TTC549 (cell line): ENCODE data around the gene INTS1.

Experiments
- FAIRE-seq: peaks from 2 replicates; lab custom pipeline; 2012; peaks lifted over from hg19 to GRCh38; lab: Jason Lieb, UNC

The INTS1 gene

DNA sequence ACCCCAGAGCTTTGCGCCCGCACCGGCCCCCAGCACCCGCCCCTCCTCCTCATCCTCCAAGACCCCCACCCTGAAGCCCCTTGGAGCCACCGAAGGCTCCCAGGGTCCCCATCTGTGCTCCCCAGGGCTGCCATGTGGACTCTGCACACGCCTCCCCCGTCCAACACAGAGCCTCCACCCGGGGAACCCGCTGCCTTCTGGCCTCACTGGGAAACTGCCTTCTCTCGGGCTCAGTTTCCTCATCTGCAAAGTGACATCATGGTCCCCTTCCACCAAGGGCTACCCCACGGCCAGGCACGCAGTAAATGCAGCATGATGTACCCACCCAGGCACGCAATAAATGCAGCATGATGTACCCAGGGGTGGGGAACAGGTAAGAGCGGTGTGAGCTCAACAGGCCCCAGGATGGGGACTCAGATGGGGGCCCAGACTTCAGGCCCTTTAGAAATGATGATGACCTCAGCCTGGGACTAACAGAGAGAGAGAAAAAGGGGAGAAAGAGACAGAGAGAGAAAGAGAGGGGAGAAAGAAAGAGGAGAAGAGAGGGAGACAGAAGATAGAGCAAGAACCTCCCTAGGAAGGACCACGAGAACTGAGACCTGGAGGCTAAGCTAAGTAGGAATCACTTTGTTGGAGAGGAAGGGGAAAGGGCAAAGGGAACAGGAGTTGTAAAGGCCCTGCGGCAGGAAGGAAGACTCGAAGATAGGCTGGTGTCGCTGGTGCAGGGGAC, 42.4 kb downstream of the INTS1 start:
- FAIRE-seq = no peak

DNA sequence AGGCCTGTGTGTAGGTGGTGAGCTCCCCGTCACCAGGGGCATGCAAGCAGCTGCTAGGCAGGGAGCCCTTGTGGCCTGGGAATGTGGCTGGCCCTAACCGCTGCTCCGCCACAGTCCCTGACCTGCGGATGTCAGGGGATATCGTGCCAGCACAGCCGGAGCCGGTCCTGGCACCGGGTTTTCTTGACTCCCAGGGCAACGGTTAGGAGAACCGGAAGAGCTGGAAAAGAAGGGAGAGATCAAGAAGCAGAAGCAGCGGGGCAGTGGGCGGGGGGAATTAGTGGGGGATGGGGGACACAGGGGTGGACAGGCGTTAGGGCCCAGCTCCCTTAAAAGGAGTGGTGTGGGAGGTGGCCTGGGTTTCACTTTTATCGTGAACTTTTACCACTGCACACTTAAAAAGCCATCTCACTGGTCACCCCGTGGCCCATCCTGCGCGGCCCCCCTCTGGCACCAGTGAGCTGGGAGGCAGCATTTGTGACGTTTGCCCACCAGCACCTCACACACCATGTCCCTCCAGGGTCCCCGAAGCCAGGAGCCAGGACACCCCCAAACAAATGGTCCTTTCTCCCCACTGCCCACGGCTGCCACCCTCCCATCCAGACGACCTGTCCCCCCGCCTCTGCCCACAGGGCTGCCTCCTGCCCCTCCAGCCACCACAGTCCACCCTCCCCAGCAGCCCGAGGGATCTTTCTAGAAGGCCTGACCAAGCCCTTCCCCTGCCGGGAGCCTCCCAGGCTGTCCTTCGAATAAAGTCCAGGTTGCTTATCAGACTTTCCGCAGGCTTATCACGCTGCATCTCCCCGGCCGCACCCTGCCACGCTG, 43.2 kb downstream of the INTS1 start:
- no peak for FAIRE-seq

DNA sequence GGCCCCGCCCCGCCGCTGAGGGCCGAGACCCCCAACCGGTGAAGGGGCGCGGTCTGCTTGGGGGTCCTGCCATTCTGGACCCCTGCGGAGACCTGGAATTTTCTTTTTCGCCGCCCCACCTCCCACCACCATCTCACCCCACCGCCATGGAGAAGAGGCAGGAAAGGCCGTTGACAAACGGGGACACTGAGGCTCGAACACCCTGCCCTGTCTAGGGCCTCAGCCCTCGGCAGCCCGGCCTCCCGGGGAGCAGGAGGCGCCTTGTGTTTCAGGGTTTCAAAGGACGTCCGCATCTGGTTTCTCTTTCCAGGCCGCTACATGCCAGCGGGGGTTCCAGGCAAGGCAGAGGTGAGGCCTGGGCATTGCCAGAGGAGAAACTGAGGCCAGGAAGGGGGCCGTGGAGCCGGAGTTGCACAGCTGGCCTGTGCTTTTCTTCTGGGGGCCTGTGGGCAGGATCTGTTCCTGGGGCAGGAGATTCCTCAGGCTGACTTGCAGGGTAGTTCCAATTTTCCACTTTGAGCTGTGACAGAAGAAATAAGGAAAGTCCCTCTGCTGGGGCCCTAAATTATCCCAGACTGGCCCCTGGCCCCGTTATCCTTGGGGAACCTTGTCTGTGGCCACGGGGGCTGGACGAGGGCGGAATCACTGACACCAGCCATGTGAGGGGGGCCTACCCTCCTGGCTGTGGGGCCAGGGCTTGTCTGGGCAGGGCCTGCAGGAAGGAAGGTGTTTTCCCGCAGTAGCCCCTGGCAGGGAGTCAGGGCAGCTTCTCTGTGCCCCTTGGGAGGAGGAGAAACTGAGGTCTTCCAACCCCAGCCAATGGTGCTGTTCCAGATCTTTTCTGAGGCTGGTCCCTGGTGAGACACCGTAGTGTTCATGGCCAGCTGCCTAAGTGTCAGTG, 44.0 kb downstream of the INTS1 start:
- no peak for FAIRE-seq

DNA sequence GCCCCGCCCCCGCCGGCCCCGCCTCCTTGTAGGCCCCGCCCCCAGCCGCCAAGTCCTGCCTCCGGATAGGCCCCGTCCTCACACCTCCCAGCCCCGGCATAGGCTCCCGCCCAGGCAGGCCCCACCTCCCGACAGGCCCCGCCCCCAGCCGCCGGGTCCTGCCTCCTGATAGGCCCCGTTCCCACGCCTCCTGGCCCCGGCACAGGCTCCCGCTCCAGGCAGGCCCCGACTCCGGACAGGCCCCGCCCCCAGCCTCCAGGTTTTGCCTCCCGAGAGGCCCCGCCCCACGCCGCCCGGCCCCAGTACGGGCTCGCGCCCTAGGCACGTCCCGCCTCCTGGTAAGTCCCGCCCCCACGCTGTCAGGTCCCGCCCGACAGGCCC, 44.7 kb downstream of the INTS1 start:
- no peak for FAIRE-seq

DNA sequence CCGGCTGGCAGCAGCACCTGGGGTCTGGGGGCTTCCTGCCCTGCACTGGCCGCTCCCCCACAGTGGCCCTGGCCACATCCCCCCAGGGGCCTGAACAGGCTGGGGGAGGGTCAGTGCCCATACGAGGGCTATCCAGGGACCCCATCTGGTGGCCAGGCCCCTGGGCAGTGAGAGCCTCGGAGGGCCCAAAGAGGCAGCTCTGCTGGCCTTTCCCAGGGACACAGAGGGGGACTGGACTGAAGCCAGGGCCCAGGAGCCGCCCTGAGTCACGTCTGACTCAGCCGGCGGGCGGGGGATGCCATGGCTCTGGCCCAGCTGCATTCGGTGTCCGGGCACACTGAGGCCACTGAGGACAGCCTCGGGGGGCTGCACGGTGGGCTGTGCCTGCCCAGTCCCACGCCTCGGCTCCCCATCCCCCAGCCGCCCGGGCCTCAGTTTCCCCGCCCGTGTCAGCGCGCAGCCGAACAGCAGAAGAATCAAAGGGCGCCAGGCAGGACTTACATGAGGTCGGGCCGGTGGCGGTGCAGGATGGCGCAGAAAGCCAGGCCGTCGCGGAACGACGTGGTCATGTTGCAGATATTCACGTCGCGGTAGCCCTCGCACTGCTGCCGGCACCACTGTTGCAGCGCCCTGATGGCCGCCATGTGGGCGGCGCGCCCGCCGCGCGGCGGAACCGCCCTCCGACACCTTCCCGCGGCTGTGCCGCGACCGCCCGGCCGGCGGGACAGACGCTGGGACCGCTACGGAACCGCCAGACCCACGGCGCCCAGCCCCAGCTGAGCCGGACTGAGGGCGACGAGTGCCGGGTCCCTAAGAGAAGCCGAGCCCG, 45.3 kb downstream of the INTS1 start, which contains the start of gene MICALL2:
Gene MICALL2 (minus strand): TSS at position 788 of the 829 bp plus-strand sequence. CDS start 144 bp downstream, at position 644.
- no peak for FAIRE-seq

DNA sequence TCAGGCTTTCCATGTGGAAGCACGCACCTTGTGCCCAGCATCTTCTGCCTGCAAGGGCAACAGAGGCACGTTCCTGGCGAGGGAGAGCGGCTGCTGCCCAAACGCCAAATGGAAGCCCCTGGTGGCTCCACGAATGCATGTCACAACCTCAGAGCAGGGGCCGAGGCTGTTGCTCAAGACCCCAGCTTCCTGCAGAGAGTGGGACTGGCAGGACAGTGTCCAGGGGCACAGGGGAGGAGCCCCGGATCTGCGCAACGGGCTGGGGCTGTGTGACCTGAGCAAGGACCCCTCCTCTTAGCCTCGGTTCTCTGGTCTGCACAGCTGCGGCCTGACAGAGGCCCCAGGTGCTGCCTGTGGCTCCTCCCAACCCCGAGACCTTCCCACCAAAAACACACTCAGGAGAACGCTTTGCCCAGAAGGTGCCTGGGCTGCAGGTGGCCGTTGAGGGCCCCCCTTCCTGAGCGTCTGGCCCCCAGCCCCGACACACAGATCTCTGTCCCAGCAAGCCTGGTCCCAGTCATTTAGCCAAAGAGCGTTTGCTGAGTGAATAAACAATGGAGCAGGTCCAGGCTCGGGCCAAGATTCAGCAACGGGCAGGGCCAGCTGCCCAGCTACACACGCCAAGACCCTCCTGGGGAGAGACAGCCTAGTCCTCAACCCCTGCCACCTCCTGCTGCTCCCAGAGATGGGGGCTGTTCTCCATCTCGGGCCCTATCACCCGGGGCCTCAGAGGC, 46.1 kb downstream of the INTS1 start:
- no peak for FAIRE-seq

DNA sequence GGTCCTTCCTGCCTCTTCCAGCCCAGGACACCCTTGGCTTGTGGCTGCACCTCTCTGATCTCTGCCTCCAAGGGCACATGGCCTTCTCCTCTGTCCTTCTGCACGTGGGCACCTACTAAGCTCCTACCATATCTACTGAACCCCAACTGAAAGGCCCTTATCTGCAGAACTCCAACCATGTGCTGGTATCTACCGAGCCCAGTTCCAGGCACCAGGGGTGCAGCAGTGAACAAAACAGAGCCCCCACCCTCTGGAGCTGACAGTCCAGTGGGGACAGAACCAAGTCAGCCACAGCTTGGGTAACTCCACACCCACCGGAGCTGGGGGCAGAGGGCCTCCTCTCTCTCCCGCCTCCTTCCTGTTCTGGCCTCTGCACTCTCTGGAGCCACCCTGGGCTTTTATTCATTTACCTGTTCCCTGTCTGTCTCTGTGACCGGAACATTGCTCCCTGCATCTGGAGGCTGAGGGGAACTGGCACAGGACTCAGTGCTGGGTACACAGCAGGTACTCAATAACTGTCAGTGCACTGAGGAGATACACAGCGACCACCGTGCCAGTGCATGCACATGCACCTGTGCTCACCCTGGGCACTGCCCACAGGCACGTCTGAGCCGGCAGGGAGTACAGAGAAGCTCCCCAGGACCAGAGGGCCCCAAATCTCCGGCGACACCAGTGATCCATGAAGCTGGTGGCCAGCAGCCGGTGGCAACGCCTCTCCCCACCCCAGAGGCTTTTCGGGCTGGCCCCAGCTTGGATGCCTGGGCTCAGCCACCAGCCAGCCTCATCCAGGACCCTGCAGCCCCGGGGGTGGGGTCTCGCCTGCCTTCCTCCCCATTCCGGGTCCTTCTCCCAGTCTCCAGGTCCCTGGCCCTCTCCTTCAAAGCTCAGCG, 46.9 kb downstream of the INTS1 start:
- FAIRE-seq = no peak

DNA sequence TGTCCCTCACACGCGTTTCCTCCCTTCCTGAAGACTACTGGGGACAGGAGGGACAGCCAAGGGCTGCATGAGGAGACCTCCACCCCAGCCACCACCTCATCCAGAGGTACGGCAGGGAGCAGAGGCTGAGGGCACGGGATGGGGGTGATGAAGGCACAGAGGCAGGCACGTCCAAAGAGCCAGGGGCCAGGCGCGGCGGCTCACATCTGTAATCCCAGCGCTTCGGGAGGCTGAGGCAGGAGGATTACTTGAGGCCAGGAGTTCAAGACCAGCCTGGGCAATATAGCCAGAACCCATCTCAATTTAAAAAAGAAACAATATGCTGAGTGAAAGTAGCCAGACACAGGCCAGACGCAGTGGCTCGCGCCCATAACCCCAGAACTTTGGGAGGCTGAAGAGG, 48.2 kb downstream of the INTS1 start:
- FAIRE-seq = no peak

DNA sequence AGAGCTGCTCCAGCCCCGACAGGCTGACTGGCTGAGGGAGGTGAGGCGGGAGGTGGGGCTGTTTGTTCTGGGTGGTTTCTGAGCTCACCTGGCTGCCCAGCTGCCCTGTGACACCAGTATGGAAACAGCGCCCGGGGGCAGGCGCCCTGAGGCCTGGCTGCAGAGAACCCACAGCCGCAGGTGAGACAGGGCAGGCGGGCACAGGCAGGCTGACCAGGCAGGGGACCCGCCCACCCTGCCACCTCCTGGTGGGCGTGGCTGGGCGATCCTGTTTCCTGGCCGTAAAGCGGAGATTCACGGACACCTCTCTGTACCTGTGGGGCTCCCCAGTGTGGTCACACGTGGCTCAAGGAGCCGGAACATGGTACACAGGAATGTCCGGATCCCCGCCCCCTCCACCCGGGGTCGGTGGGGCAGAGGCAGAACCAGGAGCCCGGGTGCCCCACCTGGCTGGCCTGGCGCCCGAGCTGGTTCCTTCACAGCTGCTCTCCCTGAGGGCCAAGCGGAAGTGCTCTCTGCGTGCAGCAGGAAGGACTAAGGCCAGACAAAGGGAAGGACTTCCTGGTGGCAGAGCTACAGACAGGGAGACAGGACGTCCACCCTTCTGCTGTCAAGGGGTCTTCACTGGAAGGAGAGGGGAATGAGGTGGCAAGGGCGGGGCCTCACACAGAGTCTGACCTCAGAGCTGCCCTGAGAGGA, 48.8 kb downstream of the INTS1 start:
- no peak for FAIRE-seq

DNA sequence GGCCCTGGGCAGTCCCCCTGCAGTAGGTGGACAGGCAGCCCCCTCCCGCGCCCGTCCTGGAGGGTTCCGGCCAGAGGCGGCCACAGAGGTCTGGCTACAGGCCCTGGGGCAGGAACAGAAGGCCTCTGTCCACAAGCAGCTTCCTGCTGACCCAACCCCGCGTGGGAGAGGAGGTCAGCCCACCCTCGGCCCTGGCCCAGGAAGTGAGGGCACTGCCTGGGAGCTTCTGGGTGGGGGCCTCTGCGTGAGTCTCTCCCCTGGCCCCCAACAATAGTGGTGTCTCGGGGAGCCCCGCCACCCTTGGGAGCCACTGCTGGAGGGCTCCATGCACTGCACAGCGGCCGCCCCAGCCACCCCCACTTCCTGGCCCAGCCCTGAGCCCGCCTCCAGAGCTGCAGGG, 49.6 kb downstream of the INTS1 start:
- FAIRE-seq = no peak

DNA sequence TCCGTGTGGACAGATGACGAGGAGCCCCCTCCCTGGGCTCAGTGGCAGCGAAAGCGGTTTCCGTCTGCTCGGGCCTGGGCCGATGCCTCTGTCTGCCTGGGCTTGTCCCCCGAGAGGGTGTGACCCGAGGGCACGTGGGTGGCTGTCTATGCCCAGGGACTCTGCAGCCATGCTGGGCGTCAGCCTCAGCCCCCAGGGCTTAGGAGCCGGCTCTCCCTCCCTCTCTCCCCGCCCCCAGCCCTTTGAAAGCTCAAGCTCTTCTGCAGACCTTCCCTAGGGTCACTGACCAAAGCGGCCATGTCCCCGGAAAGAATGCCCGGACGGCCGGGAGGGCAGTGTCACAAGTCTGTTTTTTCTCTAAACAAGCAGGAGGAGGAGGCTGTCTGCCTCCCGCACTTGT, 52.0 kb downstream of the INTS1 start:
- FAIRE-seq = no peak

DNA sequence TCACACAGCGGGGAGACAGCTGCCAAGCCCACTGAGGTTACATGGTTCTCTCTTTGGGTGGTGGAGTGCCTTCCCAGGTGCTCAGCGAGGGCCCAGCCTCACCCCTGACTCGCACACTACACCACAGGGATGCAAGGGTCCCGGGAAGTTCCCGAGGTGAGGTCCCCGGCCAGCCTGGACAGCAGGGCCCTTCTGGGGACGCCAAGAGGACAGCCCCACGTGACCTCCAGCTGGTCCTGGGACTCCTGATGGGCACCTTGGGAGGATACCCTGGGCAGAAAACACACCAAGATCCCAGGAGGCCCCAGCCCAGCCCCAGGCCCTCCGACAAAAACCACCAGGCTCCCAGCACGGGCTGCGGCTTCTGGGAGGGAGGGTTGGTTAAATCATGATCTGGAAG, 53.2 kb downstream of the INTS1 start:
- FAIRE-seq = no peak

DNA sequence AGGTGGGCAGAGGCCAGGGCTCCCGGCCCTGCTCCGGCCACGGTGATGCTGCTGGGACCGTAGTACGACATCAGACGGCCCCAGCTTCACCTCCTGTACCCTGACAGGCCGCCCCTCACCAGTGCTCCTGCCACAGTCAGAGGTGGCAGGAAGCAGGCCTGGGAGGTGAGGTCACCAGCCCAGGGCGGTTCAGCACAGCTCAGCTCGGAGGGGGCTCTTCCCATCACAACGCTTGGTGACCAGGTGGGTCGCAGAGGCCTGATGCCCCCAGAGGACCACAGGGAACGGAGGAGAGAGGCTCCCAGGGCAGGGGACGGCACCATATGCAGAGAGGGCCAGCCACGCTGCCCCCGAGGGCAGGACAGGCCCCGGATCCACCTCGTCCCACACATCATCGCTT, 53.8 kb downstream of the INTS1 start:
- FAIRE-seq = no peak

DNA sequence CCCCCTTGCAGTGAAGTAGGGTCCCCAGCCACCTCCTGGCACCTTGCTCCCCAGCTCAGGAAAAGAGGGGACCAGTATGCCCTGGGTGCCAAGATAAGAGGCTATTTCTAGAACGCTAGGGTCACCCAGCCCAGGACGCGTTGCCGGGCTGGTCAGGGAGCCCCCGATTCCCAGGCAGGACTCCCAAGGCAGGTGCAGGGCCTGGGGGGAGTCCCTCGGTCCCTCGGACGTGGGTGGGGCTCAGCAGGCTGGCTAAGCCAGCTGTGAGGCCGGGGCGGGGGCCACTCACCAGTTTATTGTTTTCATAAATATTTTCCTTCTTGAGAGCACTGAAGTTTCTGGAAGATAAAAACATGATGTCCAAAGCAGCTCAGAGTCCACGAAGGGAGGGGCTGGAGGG, 54.2 kb downstream of the INTS1 start:
- FAIRE-seq = no peak

DNA sequence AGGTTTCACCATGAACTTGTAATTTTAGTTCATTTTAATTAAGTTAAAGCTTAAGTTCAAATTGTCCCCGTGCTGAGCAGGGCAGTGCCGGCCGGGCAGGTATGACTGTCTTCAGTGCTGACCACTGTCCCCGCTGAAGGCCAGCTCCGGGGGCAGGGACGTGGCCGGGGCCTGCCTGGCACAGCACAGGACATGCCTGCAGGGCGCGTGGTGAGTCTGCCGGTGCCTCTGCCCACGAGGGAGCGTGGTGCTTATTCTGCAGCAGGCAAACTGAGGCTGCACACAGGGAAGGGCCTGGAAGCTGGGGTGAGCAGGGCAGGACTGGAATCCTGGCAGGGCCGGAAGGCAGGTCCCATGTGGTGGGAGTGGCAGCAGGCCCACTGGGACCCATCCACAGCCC, 54.7 kb downstream of the INTS1 start:
- no peak for FAIRE-seq

DNA sequence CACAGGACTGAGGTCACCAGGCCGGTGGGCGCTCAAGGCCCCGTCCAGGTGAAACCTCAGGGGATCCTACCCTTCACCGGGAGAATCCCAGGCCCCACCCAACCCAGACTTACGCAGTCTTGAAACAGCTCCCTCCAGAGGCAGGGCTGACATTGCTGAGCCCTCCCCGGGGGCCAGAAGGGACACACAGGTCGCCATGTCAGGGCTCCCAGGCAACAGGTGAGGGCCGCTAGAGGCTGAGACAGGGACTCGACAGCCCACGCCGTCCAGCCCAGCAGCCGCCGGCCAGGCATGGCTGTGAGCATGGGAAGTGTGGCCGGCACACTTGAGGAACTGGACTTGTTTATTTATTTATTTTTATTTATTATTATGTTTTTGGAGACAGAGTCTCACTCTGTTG, 55.2 kb downstream of the INTS1 start:
- no peak for FAIRE-seq

DNA sequence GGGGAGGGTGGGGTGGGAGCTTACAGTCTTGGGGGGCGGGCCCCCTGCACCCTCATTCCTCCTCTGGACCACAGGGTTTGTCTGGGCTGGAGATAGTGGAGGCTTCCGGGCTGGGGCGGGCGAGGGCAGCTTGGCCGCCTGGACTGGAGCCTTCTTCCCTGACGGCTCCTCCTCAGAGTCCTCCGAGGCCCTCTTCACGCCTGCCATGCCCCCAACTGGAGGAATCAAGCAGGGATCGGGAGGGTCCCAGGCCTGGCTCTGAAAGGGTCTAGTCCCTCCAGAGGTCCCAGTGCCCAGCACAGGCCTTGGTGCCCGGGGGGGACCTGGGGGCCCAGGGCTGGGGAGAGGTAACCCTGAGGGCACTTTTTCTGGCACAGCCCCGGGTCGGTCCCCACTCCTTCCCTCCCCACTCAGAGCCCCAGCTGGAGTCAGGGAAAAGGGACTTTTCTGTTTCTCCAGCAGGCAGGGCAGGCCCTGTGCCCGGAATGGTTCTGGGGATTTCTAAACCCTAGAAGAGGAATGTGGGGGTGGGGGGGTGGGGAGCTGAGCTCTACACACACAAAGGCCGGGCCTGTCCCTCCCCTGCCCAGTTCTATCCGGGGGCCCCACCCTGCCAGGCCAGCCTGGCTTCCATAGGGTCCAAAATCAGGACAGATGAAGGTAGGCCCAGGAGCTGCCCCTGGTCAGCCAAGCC, 56.5 kb downstream of the INTS1 start:
- FAIRE-seq = no peak

DNA sequence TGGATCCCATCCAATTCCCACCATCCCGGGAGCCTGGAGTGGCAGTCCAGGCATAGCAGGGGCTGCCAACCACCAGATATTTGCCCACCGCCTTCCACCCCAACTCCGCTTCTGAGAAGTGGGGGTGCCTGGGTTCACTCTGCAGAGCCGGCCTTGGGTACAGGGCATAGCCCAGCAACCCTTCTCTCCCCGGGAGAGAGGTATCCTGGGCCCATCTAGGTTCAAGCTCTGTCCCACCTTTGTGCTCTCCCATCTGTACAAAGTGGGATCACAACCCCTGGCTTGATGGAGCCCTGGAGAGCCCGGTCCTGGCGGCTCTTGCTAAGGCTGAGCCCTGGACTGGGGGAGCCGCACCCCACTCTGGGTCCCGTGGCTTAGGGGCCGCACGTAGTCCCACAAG, 57.1 kb downstream of the INTS1 start:
- no peak for FAIRE-seq

DNA sequence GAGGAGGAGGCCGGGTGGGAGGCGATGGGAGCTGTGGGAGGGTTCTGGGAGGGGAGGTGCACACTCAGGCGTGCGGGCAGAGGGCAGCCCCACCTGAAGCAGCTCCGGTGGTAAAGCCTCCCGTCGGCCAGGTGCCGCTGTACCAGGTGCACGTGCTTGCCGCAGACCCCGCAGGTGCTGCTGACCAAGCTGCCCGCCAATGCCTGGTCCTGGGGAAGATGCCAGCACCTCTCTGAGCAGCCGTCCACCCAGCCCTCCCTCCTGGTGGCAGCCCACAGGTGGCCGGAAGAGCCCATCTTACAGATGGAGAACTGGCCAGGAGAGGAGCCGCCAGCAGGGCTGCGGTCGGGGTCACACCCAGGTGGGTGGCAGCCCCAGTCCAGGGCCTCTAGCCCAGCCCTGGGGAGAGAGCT, 57.6 kb downstream of the INTS1 start:
- FAIRE-seq = no peak
